ENCODE measurements around the gene PABPN1L. TPM values are rescaled to one million over a fixed set of nuclear protein-coding genes. Genes with fewer than 3 reads are reported as not detected.

PABPN1L gene
- total and polyA plus RNA-seq, 4 donors: 0.41 to 0.66 TPM; not detected in 2

GRCh38 chr16:88817785-88818574 lies 48.5 kb downstream of the PABPN1L start:
- Histone ChIP-seq H3K36me3 (ENCODE audit: control insufficient read depth, insufficient read depth, low read length) (peaks cover 79% of the 10 kb centered on the region), H3K4me1 (ENCODE audit: control insufficient read depth, insufficient read depth, low read length) (peaks cover 6% of the 10 kb centered on the region), H3K9me3 (ENCODE audit: control insufficient read depth, insufficient read depth, low read length) (no peaks in the 10 kb centered on the region), H3K27me3 (ENCODE audit: control insufficient read depth, insufficient read depth, low read length) (no peaks in the 10 kb centered on the region), H3K4me3 (ENCODE audit: low read depth, low read length) (no peak overlapping the region), H3K27ac (ENCODE audit: low read depth, low read length) (no peak overlapping the region)
- DNase-seq (ENCODE audit: low read depth in 4 of 6, low spot score in 6 of 6): no peak
- WGBS (ENCODE audit: insufficient coverage): 88% methylated on average over 38 of the region's 40 CpGs

GRCh38 chr16:88816736-88817535 lies 49.5 kb downstream of the PABPN1L start:
- Histone ChIP-seq H3K36me3 (ENCODE audit: control insufficient read depth, insufficient read depth, low read length) (peaks cover 69% of the 10 kb centered on the region), H3K9me3 (ENCODE audit: control insufficient read depth, insufficient read depth, low read length) (no peaks in the 10 kb centered on the region), H3K4me3 (ENCODE audit: low read depth, low read length) (no peak overlapping the region), H3K4me1 (ENCODE audit: control insufficient read depth, insufficient read depth, low read length) (peaks cover 16% of the 10 kb centered on the region), H3K27me3 (ENCODE audit: control insufficient read depth, insufficient read depth, low read length) (no peaks in the 10 kb centered on the region), H3K27ac (ENCODE audit: low read depth, low read length) (no peak overlapping the region)
- 86% methylated on average over 40 of the region's 41 CpGs for WGBS (ENCODE audit: insufficient coverage)
- DNase-seq (ENCODE audit: low read depth in 4 of 6, low spot score in 6 of 6): no peak

GRCh38 chr16:88815901-88816589 lies 50.4 kb downstream of the PABPN1L start:
- 57% methylated on average over 19 of the region's 19 CpGs for WGBS (ENCODE audit: insufficient coverage)
- peaks cover 19% of the 10 kb centered on the region for H3K4me1 ChIP-seq (ENCODE audit: control insufficient read depth, insufficient read depth, low read length)
- H3K9me3 ChIP-seq (ENCODE audit: control insufficient read depth, insufficient read depth, low read length): no peaks in the 10 kb centered on the region
- no peak overlapping the region for H3K4me3 ChIP-seq (ENCODE audit: low read depth, low read length)
- H3K27ac ChIP-seq (ENCODE audit: low read depth, low read length): no peak overlapping the region
- DNase-seq (ENCODE audit: low read depth in 4 of 6, low spot score in 6 of 6): peak in 2 of 6 donors; percentile 46 to 66
- H3K36me3 ChIP-seq (ENCODE audit: control insufficient read depth, insufficient read depth, low read length): peaks cover 60% of the 10 kb centered on the region
- no peaks in the 10 kb centered on the region for H3K27me3 ChIP-seq (ENCODE audit: control insufficient read depth, insufficient read depth, low read length)

GRCh38 chr16:88815227-88815626 lies 51.2 kb downstream of the PABPN1L start:
- Histone ChIP-seq H3K4me3 (ENCODE audit: low read depth, low read length) (no peak overlapping the region), H3K27me3 (ENCODE audit: control insufficient read depth, insufficient read depth, low read length) (no peaks in the 10 kb centered on the region), H3K27ac (ENCODE audit: low read depth, low read length) (no peak overlapping the region), H3K4me1 (ENCODE audit: control insufficient read depth, insufficient read depth, low read length) (peaks cover 27% of the 10 kb centered on the region), H3K36me3 (ENCODE audit: control insufficient read depth, insufficient read depth, low read length) (peaks cover 55% of the 10 kb centered on the region), H3K9me3 (ENCODE audit: control insufficient read depth, insufficient read depth, low read length) (no peaks in the 10 kb centered on the region)
- WGBS (ENCODE audit: insufficient coverage): 88% methylated on average over 10 of the region's 10 CpGs
- DNase-seq (ENCODE audit: low read depth in 4 of 6, low spot score in 6 of 6): no peak

GRCh38 chr16:88814144-88814502 lies 52.3 kb downstream of the PABPN1L start:
- Histone ChIP-seq H3K27ac (ENCODE audit: low read depth, low read length) (no peak overlapping the region), H3K9me3 (ENCODE audit: control insufficient read depth, insufficient read depth, low read length) (no peaks in the 10 kb centered on the region), H3K36me3 (ENCODE audit: control insufficient read depth, insufficient read depth, low read length) (peaks cover 62% of the 10 kb centered on the region), H3K27me3 (ENCODE audit: control insufficient read depth, insufficient read depth, low read length) (no peaks in the 10 kb centered on the region), H3K4me3 (ENCODE audit: low read depth, low read length) (no peak overlapping the region), H3K4me1 (ENCODE audit: control insufficient read depth, insufficient read depth, low read length) (peaks cover 34% of the 10 kb centered on the region)
- DNase-seq (ENCODE audit: low read depth in 4 of 6, low spot score in 6 of 6): no peak
- WGBS (ENCODE audit: insufficient coverage): 85% methylated on average over 12 of the region's 13 CpGs

Other genes with a start within 250 kb of the PABPN1L start
- not detected for gene IL17C, start 228.1 kb downstream of the PABPN1L start, total RNA-seq
- gene IL17C, start 228.1 kb downstream of the PABPN1L start, polyA plus RNA-seq (ENCODE audit: insufficient read length in 2 of 2): not detected
- 100 to 1,000 TPM in 1 of 2 donors, 10 to 100 TPM in 1; 58.5 to 147 TPM for gene CYBA, start 215.6 kb downstream of the PABPN1L start, total RNA-seq
- 10 to 100 TPM; 64.6 to 69.6 TPM for gene CYBA, start 215.6 kb downstream of the PABPN1L start, polyA plus RNA-seq (ENCODE audit: insufficient read length in 2 of 2)
- 10 to 100 TPM; 39.5 to 64.3 TPM for gene MVD, start 203.6 kb downstream of the PABPN1L start, total RNA-seq
- gene MVD, start 203.6 kb downstream of the PABPN1L start, polyA plus RNA-seq (ENCODE audit: insufficient read length in 2 of 2): 100 to 1,000 TPM; 140 to 157 TPM
- gene SNAI3, start 180.2 kb downstream of the PABPN1L start, total RNA-seq: under 1 TPM; 0.30 to 0.33 TPM
- gene SNAI3, start 180.2 kb downstream of the PABPN1L start, polyA plus RNA-seq (ENCODE audit: insufficient read length in 2 of 2): 1 to 10 TPM; 2.2 TPM
- 10 to 100 TPM in 1 of 2 donors, 1 to 10 TPM in 1; 7.8 to 19.9 TPM for gene RNF166, start 160.3 kb downstream of the PABPN1L start, total RNA-seq
- gene RNF166, start 160.3 kb downstream of the PABPN1L start, polyA plus RNA-seq (ENCODE audit: insufficient read length in 2 of 2): 10 to 100 TPM; 27.0 to 27.2 TPM
- 10 to 100 TPM in 1 of 2 donors, 1 to 10 TPM in 1; 8.6 to 15.2 TPM for gene CTU2, start 160.2 kb downstream of the PABPN1L start, total RNA-seq
- gene CTU2, start 160.2 kb downstream of the PABPN1L start, polyA plus RNA-seq (ENCODE audit: insufficient read length in 2 of 2): 10 to 100 TPM; 24.9 to 25.8 TPM
- gene PIEZO1, start 81.4 kb downstream of the PABPN1L start, total RNA-seq: 10 to 100 TPM; 34.7 to 54.8 TPM
- 10 to 100 TPM; 27.7 to 45.2 TPM for gene PIEZO1, start 81.4 kb downstream of the PABPN1L start, polyA plus RNA-seq (ENCODE audit: insufficient read length in 2 of 2)
- gene CDT1, start 62.9 kb downstream of the PABPN1L start, total RNA-seq: 1 to 10 TPM; 3.6 to 4.4 TPM
- 10 to 100 TPM; 11.3 to 13.9 TPM for gene CDT1, start 62.9 kb downstream of the PABPN1L start, polyA plus RNA-seq (ENCODE audit: insufficient read length in 2 of 2)
- gene APRT, start 54.7 kb downstream of the PABPN1L start, total RNA-seq: 100 to 1,000 TPM in 1 of 2 donors, 10 to 100 TPM in 1; 15.8 to 107 TPM
- 10 to 100 TPM; 61.4 to 71.3 TPM for gene APRT, start 54.7 kb downstream of the PABPN1L start, polyA plus RNA-seq (ENCODE audit: insufficient read length in 2 of 2)
- gene GALNS, start 9.7 kb downstream of the PABPN1L start, total RNA-seq: 10 to 100 TPM; 11.8 to 19.1 TPM
- gene GALNS, start 9.7 kb downstream of the PABPN1L start, polyA plus RNA-seq (ENCODE audit: insufficient read length in 2 of 2): 10 to 100 TPM; 29.7 to 42.8 TPM
- gene TRAPPC2L, start 9.5 kb downstream of the PABPN1L start, total RNA-seq: 10 to 100 TPM; 36.3 to 73.4 TPM
- gene TRAPPC2L, start 9.5 kb downstream of the PABPN1L start, polyA plus RNA-seq (ENCODE audit: insufficient read length in 2 of 2): 100 to 1,000 TPM; 107 to 131 TPM
- 1 to 10 TPM; 1.2 to 4.4 TPM for gene CBFA2T3, start 110.5 kb upstream of the PABPN1L start, total RNA-seq
- gene CBFA2T3, start 110.5 kb upstream of the PABPN1L start, polyA plus RNA-seq (ENCODE audit: insufficient read length in 2 of 2): 10 to 100 TPM; 17.5 to 19.5 TPM
- 10 to 100 TPM; 15.1 to 30.5 TPM for gene ACSF3, start 227.2 kb upstream of the PABPN1L start, total RNA-seq
- gene ACSF3, start 227.2 kb upstream of the PABPN1L start, polyA plus RNA-seq (ENCODE audit: insufficient read length in 2 of 2): 10 to 100 TPM; 27.5 to 35.8 TPM